ENCODE results near the gene MED28. TPM values are rescaled to one million over a fixed set of nuclear protein-coding genes. Genes with fewer than 3 reads are reported as not detected.

The MED28 gene
- total RNA-seq, 4 donors from 2014 or later: 11.1 to 25.5 (median 19.4) TPM

GRCh38 chr4:17587094-17587822, 27.2 kb upstream of the MED28 start:
- Histone ChIP-seq H3K36me3 (peaks cover 0 to 70% (median 28%) of the 10 kb centered on the region in 4 donors), H3K27me3 (no peaks in the 10 kb centered on the region), H3K4me3 (no peak overlapping the region), H3K9me3 (no peaks in the 10 kb centered on the region), H3K4me1 (no peaks in the 10 kb centered on the region), H3K27ac (no peak overlapping the region)
- 94 to 97% methylated on average over 3 to 9 of the region's 9 CpGs for WGBS, 2 donors (ENCODE audit: low coverage in 1 of 2)
- in situ Hi-C loops (cut with MboI; ENCODE audit: low pct_ligation_motif_present in 1 of 4, low pct_unique_long_range_greater_than_20kb in 1 of 4, low sequenced_read_pairs in 3 of 4) (loop anchor here in 2 of 4 donors (25.0 kb wide), 2 partner anchors 225 to 425 kb away; partner anchors contain the start of genes LCORL (in 2 of the 2), DCAF16 (in 1 of the 2) and NCAPG (in 1 of the 2)), intact Hi-C loops (cut with DNase I; ENCODE audit: low total_unique reads) (no loop called here)
- no peak for DNase-seq
- TF ChIP-seq EP300 (IDR thresholded peaks at IDR 0.05; ENCODE audit: low read depth) (no peak), CTCF (IDR thresholded peaks at IDR 0.05) (no peak), POLR2A (IDR thresholded peaks at IDR 0.05) (no peak), POLR2AphosphoS5 (IDR thresholded peaks at IDR 0.05) (no peak)

GRCh38 chr4:17589355-17589754, 25.1 kb upstream of the MED28 start:
- peaks cover 0 to 53% (median 19%) of the 10 kb centered on the region in 4 donors for H3K36me3 ChIP-seq
- 60 to 88% methylated on average over 2 to 3 of the region's 3 CpGs for WGBS, 2 donors (ENCODE audit: low coverage in 1 of 2)
- no peaks in the 10 kb centered on the region for H3K4me1 ChIP-seq
- DNase-seq: no peak
- H3K27ac ChIP-seq: no peak overlapping the region
- H3K27me3 ChIP-seq: no peaks in the 10 kb centered on the region
- H3K4me3 ChIP-seq: no peak overlapping the region
- no peaks in the 10 kb centered on the region for H3K9me3 ChIP-seq
- no peak for TF ChIP-seq POLR2AphosphoS5 (IDR thresholded peaks at IDR 0.05)
- no peak for TF ChIP-seq EP300 (IDR thresholded peaks at IDR 0.05; ENCODE audit: low read depth)
- no peak for TF ChIP-seq POLR2A (IDR thresholded peaks at IDR 0.05)
- TF ChIP-seq CTCF (IDR thresholded peaks at IDR 0.05): no peak
- intact Hi-C loops (cut with DNase I; ENCODE audit: low total_unique reads): no loop called here
- in situ Hi-C loops (cut with MboI; ENCODE audit: low pct_ligation_motif_present in 1 of 4, low pct_unique_long_range_greater_than_20kb in 1 of 4, low sequenced_read_pairs in 3 of 4): loop anchor here in 2 of 4 donors (25.0 kb wide), 2 partner anchors 223 to 423 kb away; partner anchors contain the start of genes LCORL (in 2 of the 2), DCAF16 (in 1 of the 2) and NCAPG (in 1 of the 2)

GRCh38 chr4:17595471-17596005, 18.9 kb upstream of the MED28 start:
- H3K36me3 ChIP-seq: peaks cover 0 to 60% (median 17%) of the 10 kb centered on the region in 4 donors
- no peaks in the 10 kb centered on the region for H3K4me1 ChIP-seq
- 74 to 91% methylated on average over 6 of the region's 6 CpGs for WGBS, 2 donors (ENCODE audit: low coverage in 1 of 2)
- in situ Hi-C loops (cut with MboI; ENCODE audit: low pct_ligation_motif_present in 1 of 4, low pct_unique_long_range_greater_than_20kb in 1 of 4, low sequenced_read_pairs in 3 of 4) (loop anchor here in 2 of 4 donors (25.0 kb wide), 2 partner anchors 217 to 417 kb away; partner anchors contain the start of genes LCORL (in 2 of the 2), DCAF16 (in 1 of the 2) and NCAPG (in 1 of the 2)), intact Hi-C loops (cut with DNase I; ENCODE audit: low total_unique reads) (no loop called here)
- H3K27ac ChIP-seq: no peak overlapping the region
- no peaks in the 10 kb centered on the region for H3K27me3 ChIP-seq
- TF ChIP-seq POLR2A (IDR thresholded peaks at IDR 0.05): no peak
- DNase-seq: no peak
- H3K4me3 ChIP-seq: no peak overlapping the region
- H3K9me3 ChIP-seq: no peaks in the 10 kb centered on the region

GRCh38 chr4:17597517-17597916, 16.9 kb upstream of the MED28 start:
- 71 to 73% methylated on average over 5 to 7 of the region's 7 CpGs for WGBS, 2 donors (ENCODE audit: low coverage in 1 of 2)
- Histone ChIP-seq H3K9me3 (no peaks in the 10 kb centered on the region), H3K27me3 (no peaks in the 10 kb centered on the region), H3K36me3 (peaks cover 0 to 68% (median 20%) of the 10 kb centered on the region in 4 donors), H3K27ac (no peak overlapping the region), H3K4me3 (no peak overlapping the region), H3K4me1 (no peaks in the 10 kb centered on the region)
- TF ChIP-seq POLR2A (IDR thresholded peaks at IDR 0.05) (no peak), EP300 (IDR thresholded peaks at IDR 0.05; ENCODE audit: low read depth) (no peak), CTCF (IDR thresholded peaks at IDR 0.05) (peak in 2 of 5 experiments; percentile 23 to 28), POLR2AphosphoS5 (IDR thresholded peaks at IDR 0.05) (no peak)
- intact Hi-C loops (cut with DNase I; ENCODE audit: low total_unique reads) (no loop called here), in situ Hi-C loops (cut with MboI; ENCODE audit: low pct_ligation_motif_present in 1 of 4, low pct_unique_long_range_greater_than_20kb in 1 of 4, low sequenced_read_pairs in 3 of 4) (loop anchor here in 2 of 4 donors (25.0 kb wide), 2 partner anchors 215 to 415 kb away; partner anchors contain the start of genes LCORL (in 2 of the 2), DCAF16 (in 1 of the 2) and NCAPG (in 1 of the 2))
- no peak for DNase-seq

All from transverse colon (tissue), 4 donors.